DOHH2 (cell line): Measurements from ENCODE around the gene FDXR.

Experiments used
- H3F3A ChIP-seq: fragments of 200-600 bp; sonication (generic), shearing (Covaris generic); 2 replicates; pipeline ENCODE4 v1.6.0; 2016; ENCODE audit warnings: antibody characterized with exemption, mild to moderate bottlenecking; ENCODE audit not compliant: control insufficient read depth, insufficient read depth
- H3K27ac ChIP-seq: fragments of 200-600 bp; sonication (generic); 2 replicates; pipeline ENCODE4 v1.5.1; 2014; ENCODE audit warnings: low read depth, mild to moderate bottlenecking, low read length, moderate library complexity
- H3K27me3 ChIP-seq: fragments of 200-600 bp; sonication (generic); 2 replicates; pipeline ENCODE4 v1.6.1; 2014; ENCODE audit warnings: mild to moderate bottlenecking, low read length, mixed read lengths; ENCODE audit not compliant: control insufficient read depth
- H3K36me3 ChIP-seq: fragments of 200-600 bp; sonication (generic); 2 replicates; pipeline ENCODE4 v1.6.1; 2014; ENCODE audit warnings: mild to moderate bottlenecking, low read length, moderate library complexity, mixed read lengths; ENCODE audit not compliant: control insufficient read depth
- H3K4me1 ChIP-seq: fragments of 200-600 bp; sonication (generic); 2 replicates; pipeline ENCODE4 v1.6.1; 2014; ENCODE audit warnings: mild to moderate bottlenecking, low read length, mixed read lengths; ENCODE audit not compliant: control insufficient read depth
- H3K4me2 ChIP-seq: fragments of 200-600 bp; sonication (generic); 2 replicates; pipeline ENCODE4 v1.6.0; 2014; ENCODE audit warnings: mild to moderate bottlenecking, low read length, moderate library complexity
- H3K4me3 ChIP-seq: fragments of 200-600 bp; sonication (generic); 2 replicates; pipeline ENCODE4 v1.5.1; 2014; ENCODE audit warnings: mild to moderate bottlenecking, low read length, mixed read lengths
- H3K79me2 ChIP-seq: fragments of 200-600 bp; sonication (generic); 2 replicates; pipeline ENCODE4 v1.6.1; 2014; ENCODE audit warnings: mild to moderate bottlenecking, low read length, mixed read lengths; ENCODE audit not compliant: control insufficient read depth
- H3K9me2 ChIP-seq: fragments of 200-600 bp; sonication (generic); replicated peaks from 2 replicates; pipeline ENCODE4 v1.6.1; 2014; ENCODE audit warnings: mild to moderate bottlenecking, low read length, mixed read lengths; ENCODE audit not compliant: control insufficient read depth
- H3K9me3 ChIP-seq: fragments of 200-600 bp; sonication (generic); 2 replicates; pipeline ENCODE4 v1.6.1; 2014; ENCODE audit warnings: antibody characterized with exemption, low read length, mixed read lengths; ENCODE audit not compliant: control insufficient read depth, insufficient read depth
- H4K20me1 ChIP-seq: fragments of 200-600 bp; sonication (generic); 2 replicates; pipeline ENCODE4 v1.6.0; 2014; ENCODE audit warnings: low read depth, mild to moderate bottlenecking, antibody characterized with exemption, low read length, moderate library complexity; ENCODE audit not compliant: control insufficient read depth, insufficient read depth
- CTCF ChIP-seq: fragments of 200-600 bp; sonication (generic); IDR thresholded peaks from one replicate; pipeline ENCODE4 v1.5.1; 2014; ENCODE audit warnings: antibody characterized with exemption, mild to moderate bottlenecking, low read depth, low read length; ENCODE audit not compliant: poor library complexity, severe bottlenecking
- EZH2phosphoT487 ChIP-seq: fragments of 200-600 bp; sonication (generic); IDR thresholded peaks from 2 replicates; pipeline ENCODE4 v1.6.1; 2017; ENCODE audit warnings: borderline replicate concordance, mild to moderate bottlenecking, antibody characterized with exemption, low read length, moderate library complexity, mixed read lengths

The FDXR gene

DNA sequence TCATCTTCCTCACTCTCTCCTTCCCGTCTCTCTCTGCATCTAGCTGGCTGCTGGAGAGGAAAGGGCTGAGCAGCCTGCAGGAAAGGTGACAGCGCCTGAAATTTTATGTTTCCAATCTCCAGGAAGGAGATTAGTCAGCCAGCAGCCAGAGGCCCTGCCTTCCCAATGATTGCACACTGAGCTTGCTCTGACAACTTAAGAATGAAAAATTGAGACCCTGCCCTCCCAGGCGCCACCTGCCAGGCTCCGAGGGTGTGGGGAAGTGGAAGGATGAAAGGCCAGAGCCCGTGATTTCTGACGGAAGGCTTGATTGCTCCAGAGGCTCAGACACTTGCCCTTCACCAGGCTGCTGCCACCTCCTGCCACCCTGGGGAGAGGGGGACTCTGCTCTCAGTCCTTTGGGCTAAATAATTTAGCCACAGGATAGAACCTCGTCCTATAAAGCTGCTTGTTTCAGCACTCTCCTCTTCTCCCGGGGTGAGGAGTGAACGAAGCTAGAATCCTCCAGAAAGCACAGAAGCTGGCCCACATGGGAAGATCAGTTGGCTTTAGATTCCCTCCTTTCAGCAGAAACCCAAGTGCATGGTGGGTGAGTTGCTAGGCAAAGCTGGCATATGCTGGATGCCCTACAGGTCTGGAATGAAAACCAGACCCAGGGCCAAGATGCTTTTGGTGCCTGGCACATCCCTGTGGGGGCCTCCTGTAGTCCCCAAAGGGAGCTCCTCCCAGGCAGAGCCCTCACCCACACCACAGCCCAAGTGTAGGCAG is 46.7 kb downstream of the FDXR start:
- Histone ChIP-seq H3K9me2 (no peaks in the 10 kb centered on the region), H3F3A (no peaks in the 10 kb centered on the region), H3K27ac (no peak overlapping the region), H3K79me2 (no peaks in the 10 kb centered on the region), H3K4me3 (no peak overlapping the region), H4K20me1 (no peaks in the 10 kb centered on the region), H3K9me3 (no peaks in the 10 kb centered on the region), H3K27me3 (no peaks in the 10 kb centered on the region), H3K36me3 (no peaks in the 10 kb centered on the region), H3K4me1 (no peaks in the 10 kb centered on the region), H3K4me2 (no peak overlapping the region)
- TF ChIP-seq CTCF: no peak
- no peak for TF ChIP-seq EZH2phosphoT487

- Histone ChIP-seq H3K4me2 (no peak overlapping the region), H3K79me2 (no peaks in the 10 kb centered on the region), H3K9me3 (no peaks in the 10 kb centered on the region), H3K4me1 (no peaks in the 10 kb centered on the region), H3F3A (no peaks in the 10 kb centered on the region), H3K27ac (no peak overlapping the region), H3K9me2 (no peaks in the 10 kb centered on the region), H3K36me3 (no peaks in the 10 kb centered on the region), H4K20me1 (no peaks in the 10 kb centered on the region), H3K4me3 (no peak overlapping the region), H3K27me3 (no peaks in the 10 kb centered on the region)
- no peak for TF ChIP-seq EZH2phosphoT487
- no peak for TF ChIP-seq CTCF
Measured at GRCh38 chr17:74824961-74825627, 47.7 kb downstream of the FDXR start.

DNA sequence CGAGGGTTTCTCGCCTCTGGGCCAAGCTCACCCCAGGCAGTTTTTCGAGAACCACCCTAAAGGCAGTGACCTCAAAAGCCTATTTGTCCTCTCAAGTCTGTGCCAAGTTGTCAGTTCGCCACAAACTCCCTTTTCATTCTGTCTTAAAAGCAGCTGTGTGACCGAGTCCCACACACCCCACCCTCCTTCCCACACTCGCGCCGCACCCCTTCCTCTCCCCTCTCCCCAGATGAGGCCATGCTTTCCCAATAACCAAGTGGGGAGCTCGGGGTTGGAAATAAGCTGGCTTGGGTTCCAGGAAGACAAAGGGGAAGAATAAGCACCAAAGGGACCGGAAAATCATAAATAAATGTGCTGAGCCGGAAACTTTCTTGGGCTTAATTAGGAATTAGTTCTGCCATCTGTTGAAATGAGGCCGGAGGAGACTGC is 49.8 kb downstream of the FDXR start:
- Histone ChIP-seq H3F3A (no peaks in the 10 kb centered on the region), H4K20me1 (no peaks in the 10 kb centered on the region), H3K27me3 (no peaks in the 10 kb centered on the region), H3K9me3 (no peaks in the 10 kb centered on the region), H3K79me2 (no peaks in the 10 kb centered on the region), H3K4me2 (no peak overlapping the region), H3K4me3 (no peak overlapping the region), H3K27ac (no peak overlapping the region), H3K9me2 (no peaks in the 10 kb centered on the region), H3K4me1 (no peaks in the 10 kb centered on the region), H3K36me3 (no peaks in the 10 kb centered on the region)
- TF ChIP-seq EZH2phosphoT487 (no peak), CTCF (no peak)
